GM12874 (cell line): ENCODE data around the gene TASL.

ENCODE experiments used
- TF ChIP-seq, protein P1 (sequence below): IDR thresholded peaks from 2 replicates; pipeline ENCODE4 v1.5.1; 2011; ENCODE audit warnings: low read depth, mild to moderate bottlenecking, control low read depth, low read length, moderate library complexity; ENCODE audit not compliant: insufficient read depth

Gene TASL

GRCh38 chrX:30572004-30572403, 5.6 kb downstream of the TASL start:
- TF ChIP-seq, protein P1, sequence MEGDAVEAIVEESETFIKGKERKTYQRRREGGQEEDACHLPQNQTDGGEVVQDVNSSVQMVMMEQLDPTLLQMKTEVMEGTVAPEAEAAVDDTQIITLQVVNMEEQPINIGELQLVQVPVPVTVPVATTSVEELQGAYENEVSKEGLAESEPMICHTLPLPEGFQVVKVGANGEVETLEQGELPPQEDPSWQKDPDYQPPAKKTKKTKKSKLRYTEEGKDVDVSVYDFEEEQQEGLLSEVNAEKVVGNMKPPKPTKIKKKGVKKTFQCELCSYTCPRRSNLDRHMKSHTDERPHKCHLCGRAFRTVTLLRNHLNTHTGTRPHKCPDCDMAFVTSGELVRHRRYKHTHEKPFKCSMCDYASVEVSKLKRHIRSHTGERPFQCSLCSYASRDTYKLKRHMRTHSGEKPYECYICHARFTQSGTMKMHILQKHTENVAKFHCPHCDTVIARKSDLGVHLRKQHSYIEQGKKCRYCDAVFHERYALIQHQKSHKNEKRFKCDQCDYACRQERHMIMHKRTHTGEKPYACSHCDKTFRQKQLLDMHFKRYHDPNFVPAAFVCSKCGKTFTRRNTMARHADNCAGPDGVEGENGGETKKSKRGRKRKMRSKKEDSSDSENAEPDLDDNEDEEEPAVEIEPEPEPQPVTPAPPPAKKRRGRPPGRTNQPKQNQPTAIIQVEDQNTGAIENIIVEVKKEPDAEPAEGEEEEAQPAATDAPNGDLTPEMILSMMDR = no peak

GRCh38 chrX:30570505-30570904, 7.1 kb downstream of the TASL start:
- TF ChIP-seq, protein P1 = no peak

DNA sequence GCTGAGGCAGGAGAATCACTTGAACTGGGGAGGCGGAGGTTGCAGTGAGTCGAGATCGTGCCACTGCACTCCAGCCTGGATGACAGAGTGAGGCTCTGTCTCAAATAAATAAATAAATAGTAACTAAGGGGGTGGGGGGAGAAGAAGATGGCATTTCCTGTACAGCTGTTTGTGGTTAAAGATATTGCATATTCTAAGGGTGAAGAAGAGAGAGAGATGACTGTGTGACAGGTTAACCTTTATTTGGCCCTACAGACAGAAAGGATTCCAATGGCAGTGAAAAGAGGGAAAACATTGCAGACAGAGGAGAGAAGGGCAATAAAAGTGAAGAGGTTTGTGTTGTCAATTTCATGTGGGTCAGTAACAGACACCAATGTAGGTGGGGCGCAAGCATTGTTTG, 9.4 kb downstream of the TASL start:
- TF ChIP-seq, protein P1 = no peak

GRCh38 chrX:30561191-30561590, 16.4 kb downstream of the TASL start:
- TF ChIP-seq, protein P1 = no peak

DNA sequence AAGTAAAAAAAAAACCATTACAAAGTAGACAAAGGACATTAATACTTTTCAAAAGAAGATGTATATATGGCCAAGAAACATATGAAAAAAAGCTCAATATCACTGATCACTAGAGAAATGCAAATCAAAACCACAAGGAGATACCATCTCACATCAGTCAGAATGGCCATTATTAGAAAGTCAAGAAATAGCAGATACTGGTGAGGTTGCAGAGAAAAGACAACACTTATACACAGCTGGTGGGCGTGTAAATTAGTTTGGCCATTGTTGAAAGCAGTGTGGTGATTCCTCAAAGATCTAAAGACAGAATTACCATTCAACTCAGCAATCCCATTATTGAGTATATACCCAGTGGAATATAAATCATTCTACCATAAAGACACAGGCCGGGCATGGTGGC, 39.3 kb downstream of the TASL start:
- TF ChIP-seq, protein P1 = no peak

- TF ChIP-seq, protein P1 = no peak
Observed at GRCh38 chrX:30533835-30534234, 43.7 kb downstream of the TASL start.

DNA sequence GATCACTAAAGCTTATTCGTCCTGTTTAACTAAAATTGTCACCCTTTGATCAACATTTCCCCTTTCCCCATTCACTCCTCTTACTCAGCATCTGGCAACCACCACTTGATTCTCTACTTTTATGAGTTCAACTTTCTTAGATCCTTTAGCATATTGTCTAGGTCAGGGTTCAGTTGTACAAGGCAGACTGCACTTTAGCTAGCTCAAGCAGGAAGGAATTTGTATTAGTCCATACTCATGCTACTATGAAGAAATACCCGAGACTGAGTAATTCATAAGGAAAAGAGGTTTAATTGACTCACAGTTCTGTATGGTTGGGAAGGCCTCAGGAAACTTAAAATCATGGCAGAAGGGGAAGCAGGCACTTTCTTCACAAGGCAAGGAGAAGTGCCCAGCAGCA, 44.3 kb downstream of the TASL start:
- TF ChIP-seq, protein P1 = no peak

GRCh38 chrX:30530606-30531005, 47.0 kb downstream of the TASL start:
- TF ChIP-seq, protein P1 = no peak
